Neural cell (in vitro differentiated cells): ENCODE results near the gene AMELX.

Source experiments
- CTCF ChIP-seq: fragments of 450-650 bp; IDR thresholded peaks from 2 replicates; pipeline ENCODE4 v1.5.1; 2014; ENCODE audit warnings: antibody characterized with exemption, mild to moderate bottlenecking, moderate library complexity; ENCODE audit not compliant: poor library complexity, severe bottlenecking
- EP300 ChIP-seq: fragments of 450-650 bp; conservative IDR thresholded peaks from 2 replicates; pipeline ENCODE4 v1.6.1; 2014; ENCODE audit warnings: antibody characterized with exemption, mild to moderate bottlenecking, moderate library complexity; ENCODE audit not compliant: poor library complexity, severe bottlenecking
- EZH2 ChIP-seq: fragments of 200-600, 300-800 bp; shearing (Covaris generic), sonication (generic); IDR thresholded peaks from 2 replicates; pipeline ENCODE4 v1.6.1; 2014; ENCODE audit warnings: antibody characterized with exemption, low read length, borderline replicate concordance, mild to moderate bottlenecking; ENCODE audit not compliant: insufficient read depth, poor library complexity, severe bottlenecking
- MXI1 ChIP-seq: fragments of 450-650 bp; conservative IDR thresholded peaks from 2 replicates; pipeline ENCODE4 v1.6.1; 2014; ENCODE audit warnings: antibody characterized with exemption, mild to moderate bottlenecking; ENCODE audit not compliant: poor library complexity, severe bottlenecking
- POLR2AphosphoS5 ChIP-seq: IDR thresholded peaks from 2 replicates; pipeline ENCODE4 v1.6.1; 2012
- RAD21 ChIP-seq: fragments of 450-650 bp; conservative IDR thresholded peaks from 2 replicates; pipeline ENCODE4 v1.6.1; 2014; ENCODE audit warnings: antibody characterized with exemption, mild to moderate bottlenecking, moderate library complexity
- REST ChIP-seq: IDR thresholded peaks from 2 replicates; pipeline ENCODE4 v1.6.1; 2012; ENCODE audit warnings: borderline replicate concordance
- SMC3 ChIP-seq: fragments of 450-650 bp; conservative IDR thresholded peaks from 2 replicates; pipeline ENCODE4 v1.6.1; 2014; ENCODE audit warnings: antibody characterized with exemption, mild to moderate bottlenecking, moderate library complexity; ENCODE audit not compliant: poor library complexity

- TF ChIP-seq REST (no peak), CTCF (no peak), EZH2 (no peak), RAD21 (no peak), SMC3 (no peak), POLR2AphosphoS5 (no peak), EP300 (no peak), MXI1 (no peak)
Observed at GRCh38 chrX:11296051-11296450, 2.8 kb downstream of the AMELX start.
